ENCODE results near the gene POU2AF2. TPM values are rescaled to one million over a fixed set of nuclear protein-coding genes. Genes with fewer than 3 reads are reported as not detected.
A peak's percentile ranks its signal among the peaks of the same experiment; 100 is the strongest.

POU2AF2 gene
- total RNA-seq: under 1 TPM in 1 of 6 donors, not detected in 5; 0.24 TPM

- no peaks in the 10 kb centered on the region for H3K27me3 ChIP-seq
- ATAC-seq (ENCODE audit: low FRiP score in 2 of 2): no peak
- no peak within 1 kb of the TSS for H3K4me3 ChIP-seq
- H3K9me3 ChIP-seq: no peaks in the 10 kb centered on the region
- H3K36me3 ChIP-seq: no peaks in the 10 kb centered on the region
- no peaks in the 10 kb centered on the region for H3K4me1 ChIP-seq
- 74 to 88% methylated on average over 1 of the region's 1 CpG for WGBS, 2 donors
- no peak for DNase-seq
- TF ChIP-seq POLR2A (IDR thresholded peaks at IDR 0.05) (no peak), CTCF (IDR thresholded peaks at IDR 0.05) (no peak), EP300 (IDR thresholded peaks at IDR 0.05) (no peak), POLR2AphosphoS5 (IDR thresholded peaks at IDR 0.05) (no peak)
- H3K27ac ChIP-seq: no peak within 1 kb of the TSS
Observed at GRCh38 chr11:111245425-111245824, at the start of gene POU2AF2. POU2AF2 (plus strand) TSS chr11:111245725; CDS start chr11:111245854, 129 bp downstream.

- TF ChIP-seq POLR2AphosphoS5 (IDR thresholded peaks at IDR 0.05) (no peak), EP300 (IDR thresholded peaks at IDR 0.05) (no peak), CTCF (IDR thresholded peaks at IDR 0.05) (no peak), POLR2A (IDR thresholded peaks at IDR 0.05) (no peak)
- no peak overlapping the region for H3K4me3 ChIP-seq
- H3K4me1 ChIP-seq: no peaks in the 10 kb centered on the region
- H3K27ac ChIP-seq: no peak overlapping the region
- H3K9me3 ChIP-seq: no peaks in the 10 kb centered on the region
- H3K27me3 ChIP-seq: no peaks in the 10 kb centered on the region
- no peaks in the 10 kb centered on the region for H3K36me3 ChIP-seq
- no peak for DNase-seq
- WGBS, 2 donors: 58 to 77% methylated on average over 3 of the region's 3 CpGs
- no peak for ATAC-seq (ENCODE audit: low FRiP score in 2 of 2)
Observed at GRCh38 chr11:111200010-111200534, 45.5 kb upstream of the POU2AF2 start.

- no peak overlapping the region for H3K27ac ChIP-seq
- DNase-seq (no peak), ATAC-seq (ENCODE audit: low FRiP score in 2 of 2) (no peak)
- H3K27me3 ChIP-seq: no peaks in the 10 kb centered on the region
- no peaks in the 10 kb centered on the region for H3K9me3 ChIP-seq
- no peaks in the 10 kb centered on the region for H3K36me3 ChIP-seq
- H3K4me3 ChIP-seq: no peak overlapping the region
- no peak for TF ChIP-seq POLR2A (IDR thresholded peaks at IDR 0.05)
- TF ChIP-seq CTCF (IDR thresholded peaks at IDR 0.05): no peak
- no peak for TF ChIP-seq EP300 (IDR thresholded peaks at IDR 0.05)
- TF ChIP-seq POLR2AphosphoS5 (IDR thresholded peaks at IDR 0.05): no peak
- H3K4me1 ChIP-seq: no peaks in the 10 kb centered on the region
Observed at GRCh38 chr11:111204211-111204610, 41.3 kb upstream of the POU2AF2 start.

- Histone ChIP-seq H3K27me3 (no peaks in the 10 kb centered on the region), H3K36me3 (no peaks in the 10 kb centered on the region), H3K27ac (no peak overlapping the region), H3K4me3 (no peak overlapping the region), H3K9me3 (no peaks in the 10 kb centered on the region), H3K4me1 (no peaks in the 10 kb centered on the region)
- no peak for ATAC-seq (ENCODE audit: low FRiP score in 2 of 2)
- 74 to 80% methylated on average over 3 of the region's 3 CpGs for WGBS, 2 donors
- no peak for DNase-seq
- TF ChIP-seq POLR2A (IDR thresholded peaks at IDR 0.05) (no peak), EP300 (IDR thresholded peaks at IDR 0.05) (no peak), POLR2AphosphoS5 (IDR thresholded peaks at IDR 0.05) (no peak), CTCF (IDR thresholded peaks at IDR 0.05) (no peak)
Observed at GRCh38 chr11:111205632-111206385, 39.7 kb upstream of the POU2AF2 start.

- 47 to 50% methylated on average over 1 of the region's 1 CpG for WGBS, 2 donors
- DNase-seq (no peak), ATAC-seq (ENCODE audit: low FRiP score in 2 of 2) (peak in 1 of 2 donors; percentile 21)
- H3K4me3 ChIP-seq: no peak overlapping the region
- H3K27me3 ChIP-seq: no peaks in the 10 kb centered on the region
- no peaks in the 10 kb centered on the region for H3K36me3 ChIP-seq
- no peaks in the 10 kb centered on the region for H3K4me1 ChIP-seq
- H3K9me3 ChIP-seq: no peaks in the 10 kb centered on the region
- TF ChIP-seq CTCF (IDR thresholded peaks at IDR 0.05) (no peak), EP300 (IDR thresholded peaks at IDR 0.05) (no peak), POLR2A (IDR thresholded peaks at IDR 0.05) (no peak), POLR2AphosphoS5 (IDR thresholded peaks at IDR 0.05) (no peak)
- H3K27ac ChIP-seq: no peak overlapping the region
Observed at GRCh38 chr11:111206472-111206871, 39.1 kb upstream of the POU2AF2 start.
